CD4-positive, alpha-beta T cell treated with Interleukin-15 for 1 hour (primary cell): Measurements from ENCODE around the gene GATA3.

Experiments
- DNase-seq: peaks from one replicate; pipeline ENCODE4 v3.0.0-alpha.2; 2020

Gene GATA3

GRCh38 chr10:8065651-8066050 is 11.2 kb downstream of the GATA3 start:
- DNase-seq = no peak

- no peak for DNase-seq
Observed at GRCh38 chr10:8066124-8066523, 11.6 kb downstream of the GATA3 start.

- DNase-seq = no peak
Observed at GRCh38 chr10:8066797-8067196, 12.3 kb downstream of the GATA3 start.

GRCh38 chr10:8069108-8069507 is 14.6 kb downstream of the GATA3 start:
- DNase-seq = no peak

GRCh38 chr10:8069627-8070026 is 15.1 kb downstream of the GATA3 start:
- no peak for DNase-seq

- no peak for DNase-seq
Observed at GRCh38 chr10:8070440-8070839, 16.0 kb downstream of the GATA3 start.

- no peak for DNase-seq
Observed at GRCh38 chr10:8071006-8071405, 16.5 kb downstream of the GATA3 start.

GRCh38 chr10:8071666-8072065 is 17.2 kb downstream of the GATA3 start:
- no peak for DNase-seq

GRCh38 chr10:8072211-8072610 is 17.7 kb downstream of the GATA3 start:
- DNase-seq = no peak

- no peak for DNase-seq
Observed at GRCh38 chr10:8073691-8074416, 19.4 kb downstream of the GATA3 start.

GRCh38 chr10:8074881-8075280 is 20.4 kb downstream of the GATA3 start:
- no peak for DNase-seq

- DNase-seq = no peak
Observed at GRCh38 chr10:8075282-8076260, 21.1 kb downstream of the GATA3 start.

- no peak for DNase-seq
Observed at GRCh38 chr10:8076933-8077332, 22.4 kb downstream of the GATA3 start.

- DNase-seq = no peak
Observed at GRCh38 chr10:8078027-8078426, 23.5 kb downstream of the GATA3 start.

- no peak for DNase-seq
Observed at GRCh38 chr10:8079126-8079525, 24.6 kb downstream of the GATA3 start.

GRCh38 chr10:8084799-8085198 is 30.3 kb downstream of the GATA3 start:
- DNase-seq = no peak

- DNase-seq = no peak
Observed at GRCh38 chr10:8085251-8085650, 30.8 kb downstream of the GATA3 start.

GRCh38 chr10:8086315-8086714 is 31.8 kb downstream of the GATA3 start:
- DNase-seq = no peak

GRCh38 chr10:8088504-8088903 is 34.0 kb downstream of the GATA3 start:
- DNase-seq = peak; percentile 57

- no peak for DNase-seq
Observed at GRCh38 chr10:8092428-8092827, 37.9 kb downstream of the GATA3 start.

- no peak for DNase-seq
Observed at GRCh38 chr10:8095959-8096358, 41.5 kb downstream of the GATA3 start.

- no peak for DNase-seq
Observed at GRCh38 chr10:8096931-8097330, 42.4 kb downstream of the GATA3 start.

GRCh38 chr10:8100366-8100765 is 45.9 kb downstream of the GATA3 start:
- DNase-seq = no peak
